ENCODE results near the gene KCNN3. TPM values are rescaled to one million over a fixed set of nuclear protein-coding genes. Genes with fewer than 3 reads are reported as not detected.
A peak's percentile ranks its signal among the peaks of the same experiment; 100 is the strongest.

The KCNN3 gene
- total RNA-seq, 1 experiment from 2014 or later: 1.3 TPM

DNA sequence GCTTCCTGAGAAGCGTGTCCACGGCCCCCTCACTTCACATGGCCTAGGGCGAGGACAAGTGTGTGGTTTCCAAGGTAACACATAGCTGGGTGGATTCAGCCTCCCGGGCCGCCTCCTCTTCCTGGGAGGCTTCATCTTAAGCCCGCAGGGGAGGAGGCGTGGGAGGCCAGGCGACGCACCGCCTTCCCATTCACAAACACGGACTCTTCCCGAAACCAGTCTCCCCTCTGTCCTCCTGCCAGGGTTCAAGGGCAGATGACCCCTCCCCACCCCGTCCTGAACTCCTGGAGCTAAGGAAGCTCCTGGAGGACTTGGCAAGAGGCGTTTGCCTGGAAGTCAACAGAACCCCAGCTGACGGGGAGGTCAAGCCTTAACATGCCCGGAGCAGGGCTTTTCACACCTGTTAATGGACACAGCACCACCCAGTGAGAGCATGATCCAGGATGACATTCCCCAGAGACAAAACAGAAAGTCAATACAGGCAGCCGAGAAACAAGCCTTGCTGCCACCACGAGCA is 56.7 kb downstream of the KCNN3 start:
- no peaks in the 10 kb centered on the region for H3K27me3 Mint-ChIP-seq (ENCODE audit: low read depth)
- ChIA-PET POLR2A (interaction anchor here (0.6 kb wide), 1 partner anchor 320 kb away, joined by 11 read pairs; no protein-coding TSS in a partner anchor), CTCF (interaction anchor here (0.7 to 2.2 kb wide), 6 partner anchors 11 to 1253 kb away, joined by 3 to 12 read pairs (median 4); no protein-coding TSS in a partner anchor)
- DNase-seq (ENCODE audit: low spot score): no peak
- peaks cover 24% of the 10 kb centered on the region for H3K4me1 Mint-ChIP-seq
- H3K9me3 Mint-ChIP-seq: no peaks in the 10 kb centered on the region
- H3K4me3 Mint-ChIP-seq: no peak overlapping the region
- peak overlapping the region; percentile 88 for H3K27ac Mint-ChIP-seq
- ATAC-seq: peak; percentile 54
- no peaks in the 10 kb centered on the region for H3K36me3 Mint-ChIP-seq
- TF ChIP-seq, protein P1, sequence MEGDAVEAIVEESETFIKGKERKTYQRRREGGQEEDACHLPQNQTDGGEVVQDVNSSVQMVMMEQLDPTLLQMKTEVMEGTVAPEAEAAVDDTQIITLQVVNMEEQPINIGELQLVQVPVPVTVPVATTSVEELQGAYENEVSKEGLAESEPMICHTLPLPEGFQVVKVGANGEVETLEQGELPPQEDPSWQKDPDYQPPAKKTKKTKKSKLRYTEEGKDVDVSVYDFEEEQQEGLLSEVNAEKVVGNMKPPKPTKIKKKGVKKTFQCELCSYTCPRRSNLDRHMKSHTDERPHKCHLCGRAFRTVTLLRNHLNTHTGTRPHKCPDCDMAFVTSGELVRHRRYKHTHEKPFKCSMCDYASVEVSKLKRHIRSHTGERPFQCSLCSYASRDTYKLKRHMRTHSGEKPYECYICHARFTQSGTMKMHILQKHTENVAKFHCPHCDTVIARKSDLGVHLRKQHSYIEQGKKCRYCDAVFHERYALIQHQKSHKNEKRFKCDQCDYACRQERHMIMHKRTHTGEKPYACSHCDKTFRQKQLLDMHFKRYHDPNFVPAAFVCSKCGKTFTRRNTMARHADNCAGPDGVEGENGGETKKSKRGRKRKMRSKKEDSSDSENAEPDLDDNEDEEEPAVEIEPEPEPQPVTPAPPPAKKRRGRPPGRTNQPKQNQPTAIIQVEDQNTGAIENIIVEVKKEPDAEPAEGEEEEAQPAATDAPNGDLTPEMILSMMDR (IDR thresholded peaks at IDR 0.05): no peak
- TF ChIP-seq SMAD3 (CRISPR knock-in tag; IDR thresholded peaks at IDR 0.05; ENCODE audit: borderline replicate concordance) (no peak), ZNF281 (CRISPR knock-in tag; IDR thresholded peaks at IDR 0.05) (no peak), ZNF263 (CRISPR knock-in tag; IDR thresholded peaks at IDR 0.05; ENCODE audit: low read depth) (no peak), ZNF416 (CRISPR knock-in tag; IDR thresholded peaks at IDR 0.05) (no peak), ZBTB21 (CRISPR knock-in tag; IDR thresholded peaks at IDR 0.05; ENCODE audit: borderline replicate concordance) (no peak), OVOL2 (CRISPR knock-in tag; IDR thresholded peaks at IDR 0.05; ENCODE audit: borderline replicate concordance) (no peak), ARID4B (CRISPR knock-in tag; IDR thresholded peaks at IDR 0.05; ENCODE audit: borderline replicate concordance) (no peak), ZNF423 (CRISPR knock-in tag; IDR thresholded peaks at IDR 0.05) (no peak), PREB (CRISPR knock-in tag; IDR thresholded peaks at IDR 0.05; ENCODE audit: borderline replicate concordance) (no peak), ELF4 (CRISPR knock-in tag; IDR thresholded peaks at IDR 0.05; ENCODE audit: low read depth) (no peak), GTF2I (CRISPR knock-in tag; conservative IDR thresholded peaks at IDR 0.05) (no peak), NFYB (CRISPR knock-in tag; conservative IDR thresholded peaks at IDR 0.05; ENCODE audit: low read depth) (no peak)
- TF ChIP-seq, protein P2, sequence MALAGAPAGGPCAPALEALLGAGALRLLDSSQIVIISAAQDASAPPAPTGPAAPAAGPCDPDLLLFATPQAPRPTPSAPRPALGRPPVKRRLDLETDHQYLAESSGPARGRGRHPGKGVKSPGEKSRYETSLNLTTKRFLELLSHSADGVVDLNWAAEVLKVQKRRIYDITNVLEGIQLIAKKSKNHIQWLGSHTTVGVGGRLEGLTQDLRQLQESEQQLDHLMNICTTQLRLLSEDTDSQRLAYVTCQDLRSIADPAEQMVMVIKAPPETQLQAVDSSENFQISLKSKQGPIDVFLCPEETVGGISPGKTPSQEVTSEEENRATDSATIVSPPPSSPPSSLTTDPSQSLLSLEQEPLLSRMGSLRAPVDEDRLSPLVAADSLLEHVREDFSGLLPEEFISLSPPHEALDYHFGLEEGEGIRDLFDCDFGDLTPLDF (CRISPR knock-in tag; IDR thresholded peaks at IDR 0.05): no peak
- TF ChIP-seq, protein P3, sequence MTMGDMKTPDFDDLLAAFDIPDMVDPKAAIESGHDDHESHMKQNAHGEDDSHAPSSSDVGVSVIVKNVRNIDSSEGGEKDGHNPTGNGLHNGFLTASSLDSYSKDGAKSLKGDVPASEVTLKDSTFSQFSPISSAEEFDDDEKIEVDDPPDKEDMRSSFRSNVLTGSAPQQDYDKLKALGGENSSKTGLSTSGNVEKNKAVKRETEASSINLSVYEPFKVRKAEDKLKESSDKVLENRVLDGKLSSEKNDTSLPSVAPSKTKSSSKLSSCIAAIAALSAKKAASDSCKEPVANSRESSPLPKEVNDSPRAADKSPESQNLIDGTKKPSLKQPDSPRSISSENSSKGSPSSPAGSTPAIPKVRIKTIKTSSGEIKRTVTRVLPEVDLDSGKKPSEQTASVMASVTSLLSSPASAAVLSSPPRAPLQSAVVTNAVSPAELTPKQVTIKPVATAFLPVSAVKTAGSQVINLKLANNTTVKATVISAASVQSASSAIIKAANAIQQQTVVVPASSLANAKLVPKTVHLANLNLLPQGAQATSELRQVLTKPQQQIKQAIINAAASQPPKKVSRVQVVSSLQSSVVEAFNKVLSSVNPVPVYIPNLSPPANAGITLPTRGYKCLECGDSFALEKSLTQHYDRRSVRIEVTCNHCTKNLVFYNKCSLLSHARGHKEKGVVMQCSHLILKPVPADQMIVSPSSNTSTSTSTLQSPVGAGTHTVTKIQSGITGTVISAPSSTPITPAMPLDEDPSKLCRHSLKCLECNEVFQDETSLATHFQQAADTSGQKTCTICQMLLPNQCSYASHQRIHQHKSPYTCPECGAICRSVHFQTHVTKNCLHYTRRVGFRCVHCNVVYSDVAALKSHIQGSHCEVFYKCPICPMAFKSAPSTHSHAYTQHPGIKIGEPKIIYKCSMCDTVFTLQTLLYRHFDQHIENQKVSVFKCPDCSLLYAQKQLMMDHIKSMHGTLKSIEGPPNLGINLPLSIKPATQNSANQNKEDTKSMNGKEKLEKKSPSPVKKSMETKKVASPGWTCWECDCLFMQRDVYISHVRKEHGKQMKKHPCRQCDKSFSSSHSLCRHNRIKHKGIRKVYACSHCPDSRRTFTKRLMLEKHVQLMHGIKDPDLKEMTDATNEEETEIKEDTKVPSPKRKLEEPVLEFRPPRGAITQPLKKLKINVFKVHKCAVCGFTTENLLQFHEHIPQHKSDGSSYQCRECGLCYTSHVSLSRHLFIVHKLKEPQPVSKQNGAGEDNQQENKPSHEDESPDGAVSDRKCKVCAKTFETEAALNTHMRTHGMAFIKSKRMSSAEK (CRISPR knock-in tag; IDR thresholded peaks at IDR 0.05; ENCODE audit: borderline replicate concordance): no peak
- TF ChIP-seq, protein P4, sequence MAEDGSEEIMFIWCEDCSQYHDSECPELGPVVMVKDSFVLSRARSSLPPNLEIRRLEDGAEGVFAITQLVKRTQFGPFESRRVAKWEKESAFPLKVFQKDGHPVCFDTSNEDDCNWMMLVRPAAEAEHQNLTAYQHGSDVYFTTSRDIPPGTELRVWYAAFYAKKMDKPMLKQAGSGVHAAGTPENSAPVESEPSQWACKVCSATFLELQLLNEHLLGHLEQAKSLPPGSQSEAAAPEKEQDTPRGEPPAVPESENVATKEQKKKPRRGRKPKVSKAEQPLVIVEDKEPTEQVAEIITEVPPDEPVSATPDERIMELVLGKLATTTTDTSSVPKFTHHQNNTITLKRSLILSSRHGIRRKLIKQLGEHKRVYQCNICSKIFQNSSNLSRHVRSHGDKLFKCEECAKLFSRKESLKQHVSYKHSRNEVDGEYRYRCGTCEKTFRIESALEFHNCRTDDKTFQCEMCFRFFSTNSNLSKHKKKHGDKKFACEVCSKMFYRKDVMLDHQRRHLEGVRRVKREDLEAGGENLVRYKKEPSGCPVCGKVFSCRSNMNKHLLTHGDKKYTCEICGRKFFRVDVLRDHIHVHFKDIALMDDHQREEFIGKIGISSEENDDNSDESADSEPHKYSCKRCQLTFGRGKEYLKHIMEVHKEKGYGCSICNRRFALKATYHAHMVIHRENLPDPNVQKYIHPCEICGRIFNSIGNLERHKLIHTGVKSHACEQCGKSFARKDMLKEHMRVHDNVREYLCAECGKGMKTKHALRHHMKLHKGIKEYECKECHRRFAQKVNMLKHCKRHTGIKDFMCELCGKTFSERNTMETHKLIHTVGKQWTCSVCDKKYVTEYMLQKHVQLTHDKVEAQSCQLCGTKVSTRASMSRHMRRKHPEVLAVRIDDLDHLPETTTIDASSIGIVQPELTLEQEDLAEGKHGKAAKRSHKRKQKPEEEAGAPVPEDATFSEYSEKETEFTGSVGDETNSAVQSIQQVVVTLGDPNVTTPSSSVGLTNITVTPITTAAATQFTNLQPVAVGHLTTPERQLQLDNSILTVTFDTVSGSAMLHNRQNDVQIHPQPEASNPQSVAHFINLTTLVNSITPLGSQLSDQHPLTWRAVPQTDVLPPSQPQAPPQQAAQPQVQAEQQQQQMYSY (CRISPR knock-in tag; IDR thresholded peaks at IDR 0.05): no peak

Data from WTC11 (cell line).